Measurements from ENCODE around the gene OR7E24. TPM values are rescaled to one million over a fixed set of nuclear protein-coding genes. Genes with fewer than 3 reads are reported as not detected.
A peak's percentile ranks its signal among the peaks of the same experiment; 100 is the strongest.
"Not testable (repeated sequence)": the region's sequence is repeated elsewhere in the genome, so short reads cannot be mapped to it uniquely, and the experiment has no call there.

Gene OR7E24
- total RNA-seq, result not detected
- polyA plus RNA-seq, result not detected

DNA sequence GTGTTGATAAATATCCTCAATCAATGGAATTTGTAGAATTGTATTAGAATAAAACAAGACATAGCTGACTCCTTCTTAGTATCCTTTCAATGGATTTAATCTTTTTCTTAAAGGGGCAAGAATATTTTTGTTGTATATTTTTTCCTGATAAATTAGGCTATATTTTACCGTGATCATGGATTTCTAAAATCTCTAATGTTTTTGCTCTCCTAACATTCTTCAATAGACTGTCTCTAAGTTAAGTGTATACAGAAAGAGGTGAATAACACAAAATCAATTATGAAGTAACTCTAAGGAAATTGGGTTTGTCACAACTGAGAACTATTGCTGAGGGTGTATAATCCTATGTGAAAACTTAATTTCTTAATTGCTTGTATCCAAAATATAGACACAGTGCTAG is at the start of gene OR7E24:
TSS of gene OR7E24 (plus strand) at position 301 of the 400 bp plus-strand sequence. CDS start 114 bp downstream, outside the sequence.
- Histone ChIP-seq H3K27ac (ENCODE audit: low read depth, low read length) (no peak within 1 kb of the TSS), H3K36me3 (ENCODE audit: insufficient read depth, low read length) (no peaks in the 10 kb centered on the region), H3K4me3 (ENCODE audit: low read length) (no peak within 1 kb of the TSS), H3K27me3 (ENCODE audit: insufficient read depth, low read length, poor library complexity, severe bottlenecking) (no peaks in the 10 kb centered on the region), H3K9me3 (ENCODE audit: low read length) (no peaks in the 10 kb centered on the region), H3K4me1 (ENCODE audit: insufficient read depth, low read length) (no peaks in the 10 kb centered on the region)
- peaks cover 9 to 19% of the 10 kb centered on the region in 2 donors for H3K27me3 Mint-ChIP-seq
- ChIA-PET CTCF (no interaction called here), POLR2A (no interaction called here)
- H3K27ac Mint-ChIP-seq, result no peak within 1 kb of the TSS
- H3K9me3 Mint-ChIP-seq, result peaks cover 0 to 4% (median 2%) of the 10 kb centered on the region in 5 donors
- DNase-seq, result no peak
- peaks cover 0 to 1% (median under 1%) of the 10 kb centered on the region in 3 donors for H3K36me3 Mint-ChIP-seq
- no peaks in the 10 kb centered on the region for H3K4me1 Mint-ChIP-seq
- H3K4me3 Mint-ChIP-seq, result no peak within 1 kb of the TSS

DNA sequence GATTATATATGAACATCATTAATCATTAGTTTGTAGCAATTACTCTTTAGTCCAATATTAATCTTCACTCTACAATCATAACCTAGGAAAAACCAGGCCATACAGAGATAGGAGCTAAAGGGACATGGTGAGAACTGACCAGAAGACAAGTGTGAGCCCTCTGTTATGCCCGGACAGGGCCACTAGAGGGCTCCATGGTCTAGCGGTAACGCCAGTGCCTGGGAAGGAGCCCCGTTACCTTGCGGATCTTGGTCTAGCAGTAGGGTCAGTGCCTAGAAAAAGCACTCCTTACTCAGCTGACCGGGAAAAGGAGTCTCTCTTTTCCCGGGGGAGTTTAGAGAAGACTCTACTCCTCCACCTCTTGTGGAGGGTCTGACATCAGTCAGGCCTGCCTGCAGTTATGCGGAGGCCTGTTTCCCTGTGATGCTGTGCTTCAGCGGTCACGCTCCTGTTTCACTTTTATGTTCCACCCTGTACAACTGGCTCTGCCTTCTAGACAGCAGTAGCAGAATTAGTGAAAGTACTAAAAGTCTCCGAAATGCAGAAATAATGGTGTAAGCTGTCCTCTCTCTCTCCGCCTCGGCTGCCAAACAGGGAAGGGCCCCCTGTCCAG is 45.1 kb upstream of the OR7E24 start:
- peak; percentile 37 to 74 (median 43) for DNase-seq
- no peaks in the 10 kb centered on the region for H3K4me1 ChIP-seq (ENCODE audit: insufficient read depth, low read length)
- peak overlapping the region in 2 of 8 donors; percentile 47 to 84 for H3K27ac Mint-ChIP-seq
- H3K9me3 ChIP-seq (ENCODE audit: low read length), result no peaks in the 10 kb centered on the region
- ChIA-PET CTCF (interaction anchor here (0.9 to 2.2 kb wide), 4 partner anchors 11 to 592 kb away, joined by 3 to 11 read pairs (median 4); no protein-coding TSS in a partner anchor), POLR2A (no interaction called here)
- H3K4me3 Mint-ChIP-seq, result peak overlapping the region; percentile 5 to 70 (median 56)
- H3K36me3 Mint-ChIP-seq, result no peaks in the 10 kb centered on the region
- no peaks in the 10 kb centered on the region for H3K36me3 ChIP-seq (ENCODE audit: insufficient read depth, low read length)
- H3K27ac ChIP-seq (ENCODE audit: low read depth, low read length), result no peak overlapping the region
- no peak overlapping the region for H3K4me3 ChIP-seq (ENCODE audit: low read length)
- H3K27me3 Mint-ChIP-seq, result peaks cover 10 to 26% of the 10 kb centered on the region in 2 donors
- no peaks in the 10 kb centered on the region for H3K9me3 Mint-ChIP-seq
- H3K27me3 ChIP-seq (ENCODE audit: insufficient read depth, low read length, poor library complexity, severe bottlenecking), result no peaks in the 10 kb centered on the region
- peaks cover 0 to 8% (median 6%) of the 10 kb centered on the region in 3 donors for H3K4me1 Mint-ChIP-seq

DNA sequence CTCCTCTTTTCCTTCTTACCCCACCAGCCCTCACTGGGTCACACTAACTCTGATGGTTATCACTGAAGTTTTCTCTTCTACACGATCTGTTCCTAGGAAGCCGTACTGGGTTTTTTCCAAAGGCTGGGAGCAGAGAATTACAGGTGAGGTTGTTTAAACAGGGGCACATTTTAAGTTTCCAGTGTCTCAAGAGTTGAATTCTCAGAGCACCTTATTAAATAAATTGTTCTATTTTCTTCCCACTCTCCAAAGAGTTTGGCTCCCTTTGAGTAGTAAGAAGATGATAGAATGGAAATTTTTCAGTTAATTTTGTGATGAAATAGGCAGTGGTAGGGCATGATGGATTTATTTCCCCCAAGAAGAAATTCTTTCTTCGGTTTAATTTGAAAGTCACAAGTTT is 31.2 kb upstream of the OR7E24 start, which contains the start of gene OR7D4:
TSS of gene OR7D4 (minus strand) at position 101 of the 400 bp plus-strand sequence. CDS start 4,752 bp downstream, outside the sequence.
- Mint-ChIP-seq H3K4me3 (no peak within 1 kb of the TSS), H3K27ac (no peak within 1 kb of the TSS), H3K36me3 (peaks cover 0 to 4% (median 0%) of the 10 kb centered on the region in 3 donors), H3K4me1 (no peaks in the 10 kb centered on the region), H3K27me3 (peaks cover 5 to 34% of the 10 kb centered on the region in 2 donors), H3K9me3 (peaks cover 0 to 5% (median 0%) of the 10 kb centered on the region in 5 donors)
- Histone ChIP-seq H3K4me3 (ENCODE audit: low read length) (no peak within 1 kb of the TSS), H3K4me1 (ENCODE audit: insufficient read depth, low read length) (no peaks in the 10 kb centered on the region), H3K36me3 (ENCODE audit: insufficient read depth, low read length) (no peaks in the 10 kb centered on the region), H3K27me3 (ENCODE audit: insufficient read depth, low read length, poor library complexity, severe bottlenecking) (no peaks in the 10 kb centered on the region), H3K9me3 (ENCODE audit: low read length) (no peaks in the 10 kb centered on the region), H3K27ac (ENCODE audit: low read depth, low read length) (no peak within 1 kb of the TSS)
- ChIA-PET POLR2A (no interaction called here), CTCF (no interaction called here)
- DNase-seq, result no peak

DNA sequence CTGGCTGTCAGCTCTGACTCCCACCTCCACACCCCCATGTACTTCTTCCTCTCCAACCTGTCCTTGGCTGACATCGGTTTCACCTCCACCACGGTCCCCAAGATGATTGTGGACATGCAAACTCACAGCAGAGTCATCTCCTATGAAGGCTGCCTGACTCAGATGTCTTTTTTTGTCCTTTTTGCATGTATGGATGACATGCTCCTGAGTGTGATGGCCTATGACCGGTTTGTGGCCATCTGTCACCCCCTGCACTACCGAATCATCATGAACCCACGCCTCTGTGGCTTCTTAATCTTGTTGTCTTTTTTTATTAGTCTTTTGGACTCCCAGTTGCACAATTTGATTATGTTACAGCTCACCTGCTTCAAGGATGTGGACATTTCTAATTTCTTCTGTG is 506 bp downstream of the OR7E24 start:
- Mint-ChIP-seq H3K27ac (no peak overlapping the region), H3K4me3 (no peak overlapping the region), H3K27me3 (peaks cover 9 to 19% of the 10 kb centered on the region in 2 donors), H3K9me3 (peaks cover 0 to 4% (median 2%) of the 10 kb centered on the region in 5 donors), H3K36me3 (peaks cover 0 to 1% (median 0%) of the 10 kb centered on the region in 3 donors), H3K4me1 (no peaks in the 10 kb centered on the region)
- Histone ChIP-seq H3K27ac (ENCODE audit: low read depth, low read length) (no peak overlapping the region), H3K4me3 (ENCODE audit: low read length) (no peak overlapping the region), H3K36me3 (ENCODE audit: insufficient read depth, low read length) (no peaks in the 10 kb centered on the region), H3K4me1 (ENCODE audit: insufficient read depth, low read length) (no peaks in the 10 kb centered on the region), H3K27me3 (ENCODE audit: insufficient read depth, low read length, poor library complexity, severe bottlenecking) (no peaks in the 10 kb centered on the region), H3K9me3 (ENCODE audit: low read length) (no peaks in the 10 kb centered on the region)
- no peak for DNase-seq
- CTCF ChIA-PET, result no interaction called here
- POLR2A ChIA-PET, result no interaction called here

DNA sequence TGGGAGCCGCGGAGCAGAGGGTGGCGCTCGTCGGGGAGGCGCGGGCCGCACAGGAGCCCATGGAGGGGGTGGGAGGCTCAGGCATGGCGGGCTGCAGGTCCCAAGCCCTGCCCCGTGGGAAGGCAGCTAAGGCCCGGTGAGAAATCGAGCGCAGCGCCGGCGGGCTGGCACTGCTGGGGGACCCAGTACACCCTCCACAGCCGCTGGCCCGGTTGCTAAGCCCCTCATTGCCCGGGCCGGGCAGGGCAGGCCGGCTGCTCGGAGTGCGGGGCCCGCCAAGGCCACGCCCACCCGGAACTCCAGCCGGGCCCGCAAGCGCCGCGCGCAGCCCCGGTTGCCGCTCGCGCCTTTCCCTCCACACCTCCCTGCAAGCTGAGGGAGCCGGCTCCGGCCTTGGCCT is 32.8 kb downstream of the OR7E24 start:
- peak in 4 of 5 donors; percentile 7 to 49 (median 24) for DNase-seq
- not testable (repeated sequence) for H3K4me3 ChIP-seq (ENCODE audit: low read length)

DNA sequence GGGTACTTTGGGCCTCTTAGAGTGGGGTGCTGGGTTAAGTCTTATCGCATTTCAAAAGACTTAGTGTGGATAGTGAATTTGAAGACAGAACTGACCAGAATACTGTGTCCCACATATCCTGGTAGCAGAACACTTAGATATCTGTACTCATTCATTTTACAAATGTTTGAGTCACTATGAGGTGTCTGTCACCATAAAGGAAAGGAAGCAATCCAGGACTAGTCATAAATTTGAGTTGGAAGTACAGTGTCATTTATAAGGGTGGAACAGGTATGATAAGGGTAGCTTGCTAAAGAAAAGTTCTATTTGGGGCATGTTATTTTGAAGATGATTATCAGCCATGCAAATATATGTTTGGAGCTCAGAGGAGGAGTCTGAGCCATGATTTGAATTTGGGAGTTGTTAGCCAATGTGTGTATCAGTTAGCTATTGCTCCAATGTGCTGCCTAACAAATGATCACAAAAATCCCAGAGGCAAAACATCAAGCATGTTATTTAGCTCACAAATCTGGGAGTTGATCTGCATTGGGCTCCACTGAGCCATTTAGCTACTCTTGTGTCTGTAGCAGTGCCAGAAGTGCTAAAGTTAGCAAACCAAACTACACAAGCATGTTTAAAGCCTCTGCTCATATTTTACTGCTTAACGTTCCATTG is 38.6 kb downstream of the OR7E24 start:
- Histone ChIP-seq H3K27me3 (ENCODE audit: insufficient read depth, low read length, poor library complexity, severe bottlenecking) (no peaks in the 10 kb centered on the region), H3K4me1 (ENCODE audit: insufficient read depth, low read length) (no peaks in the 10 kb centered on the region), H3K36me3 (ENCODE audit: insufficient read depth, low read length) (no peaks in the 10 kb centered on the region), H3K9me3 (ENCODE audit: low read length) (peaks cover 38% of the 10 kb centered on the region), H3K27ac (ENCODE audit: low read depth, low read length) (no peak overlapping the region), H3K4me3 (ENCODE audit: low read length) (no peak overlapping the region)
- CTCF ChIA-PET, result no interaction called here
- POLR2A ChIA-PET, result no interaction called here
- DNase-seq, result no peak
- peaks cover 38 to 73% (median 70%) of the 10 kb centered on the region in 5 donors for H3K9me3 Mint-ChIP-seq
- no peaks in the 10 kb centered on the region for H3K27me3 Mint-ChIP-seq
- H3K4me1 Mint-ChIP-seq, result peaks cover 0 to 7% (median 1%) of the 10 kb centered on the region in 3 donors
- peaks cover 20 to 71% (median 46%) of the 10 kb centered on the region in 3 donors for H3K36me3 Mint-ChIP-seq
- no peak overlapping the region for H3K4me3 Mint-ChIP-seq
- H3K27ac Mint-ChIP-seq, result no peak overlapping the region

More for the DNA sequence above, 32.8 kb downstream of the OR7E24 start:
- H3K36me3 ChIP-seq (ENCODE audit: insufficient read depth, low read length); H3K27ac Mint-ChIP-seq; H3K27ac ChIP-seq (ENCODE audit: low read depth, low read length); H3K4me1 Mint-ChIP-seq; H3K27me3 ChIP-seq (ENCODE audit: insufficient read depth, low read length, poor library complexity, severe bottlenecking); H3K27me3 Mint-ChIP-seq; CTCF ChIA-PET; H3K4me1 ChIP-seq (ENCODE audit: insufficient read depth, low read length); H3K9me3 ChIP-seq (ENCODE audit: low read length): not testable (repeated sequence)
- POLR2A ChIA-PET, result interaction anchor here (0.8 kb wide), 1 partner anchor 495 kb away, joined by 3 read pairs; no protein-coding TSS in a partner anchor
- Mint-ChIP-seq H3K9me3 (peaks cover 11 to 52% (median 47%) of the 10 kb centered on the region in 5 donors), H3K4me3 (peak overlapping the region in 6 of 7 donors; percentile 33 to 76 (median 68)), H3K36me3 (peaks cover 4 to 25% (median 6%) of the 10 kb centered on the region in 3 donors)

DNA sequence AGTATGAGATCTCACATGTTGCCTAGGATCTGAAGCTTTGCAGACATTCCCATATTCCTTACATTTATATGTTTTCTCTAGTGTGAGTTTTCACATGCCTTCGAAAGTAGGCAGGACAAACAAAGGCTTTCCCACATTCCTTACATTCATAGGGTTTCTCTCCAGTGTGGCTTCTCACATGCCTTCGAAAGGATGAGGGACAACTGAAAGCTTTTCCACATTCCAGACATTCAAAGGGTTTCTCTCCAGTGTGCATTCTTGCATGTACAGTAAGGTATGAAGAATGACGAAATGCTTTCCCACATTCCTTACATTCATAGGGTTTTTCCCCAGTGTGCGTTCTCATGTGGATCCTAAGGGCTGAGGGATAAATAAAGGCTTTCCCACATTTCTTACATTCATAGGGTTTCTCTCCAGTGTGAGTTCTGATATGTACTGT is 44.7 kb downstream of the OR7E24 start:
- peaks cover 52 to 90% (median 84%) of the 10 kb centered on the region in 3 donors for H3K36me3 Mint-ChIP-seq
- H3K27ac Mint-ChIP-seq, result no peak overlapping the region
- H3K27me3 Mint-ChIP-seq, result no peaks in the 10 kb centered on the region
- no peak overlapping the region for H3K4me3 Mint-ChIP-seq
- Histone ChIP-seq H3K27me3 (ENCODE audit: insufficient read depth, low read length, poor library complexity, severe bottlenecking) (no peaks in the 10 kb centered on the region), H3K4me1 (ENCODE audit: insufficient read depth, low read length) (no peaks in the 10 kb centered on the region), H3K36me3 (ENCODE audit: insufficient read depth, low read length) (peaks cover 33% of the 10 kb centered on the region), H3K4me3 (ENCODE audit: low read length) (peak overlapping the region; percentile 6), H3K9me3 (ENCODE audit: low read length) (peaks cover 56% of the 10 kb centered on the region), H3K27ac (ENCODE audit: low read depth, low read length) (no peak overlapping the region)
- DNase-seq, result no peak
- ChIA-PET POLR2A (no interaction called here), CTCF (no interaction called here)
- peaks cover 2 to 5% (median 3%) of the 10 kb centered on the region in 3 donors for H3K4me1 Mint-ChIP-seq
- peaks cover 44 to 93% (median 89%) of the 10 kb centered on the region in 5 donors for H3K9me3 Mint-ChIP-seq

DNA sequence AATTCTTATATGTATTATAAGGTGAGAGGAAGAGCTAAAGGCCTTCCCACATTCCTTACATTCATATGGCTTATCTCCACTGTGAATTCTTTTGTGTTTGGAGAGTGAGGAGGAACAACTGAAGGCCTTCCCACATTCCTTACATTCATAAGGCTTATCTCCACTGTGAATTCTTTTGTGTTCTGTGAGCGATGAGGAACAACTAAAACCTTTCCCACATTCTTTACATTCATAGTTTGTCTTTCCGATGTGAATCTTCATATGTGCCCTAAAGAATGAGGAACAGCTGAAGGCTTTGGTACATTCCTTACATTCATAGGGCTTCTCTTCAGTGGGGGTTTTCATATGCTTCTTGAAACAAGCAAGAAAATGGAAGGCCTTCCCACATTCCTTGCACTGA is 45.6 kb downstream of the OR7E24 start:
- ChIA-PET CTCF (no interaction called here), POLR2A (no interaction called here)
- DNase-seq, result no peak
- no peak overlapping the region for H3K27ac Mint-ChIP-seq
- Histone ChIP-seq H3K9me3 (ENCODE audit: low read length) (peaks cover 62% of the 10 kb centered on the region), H3K27ac (ENCODE audit: low read depth, low read length) (no peak overlapping the region), H3K4me3 (ENCODE audit: low read length) (peak overlapping the region; percentile 11), H3K4me1 (ENCODE audit: insufficient read depth, low read length) (no peaks in the 10 kb centered on the region), H3K36me3 (ENCODE audit: insufficient read depth, low read length) (peaks cover 42% of the 10 kb centered on the region), H3K27me3 (ENCODE audit: insufficient read depth, low read length, poor library complexity, severe bottlenecking) (no peaks in the 10 kb centered on the region)
- no peaks in the 10 kb centered on the region for H3K27me3 Mint-ChIP-seq
- H3K4me1 Mint-ChIP-seq, result peaks cover 3 to 5% (median 4%) of the 10 kb centered on the region in 3 donors
- peaks cover 44 to 94% (median 90%) of the 10 kb centered on the region in 5 donors for H3K9me3 Mint-ChIP-seq
- no peak overlapping the region for H3K4me3 Mint-ChIP-seq
- peaks cover 60 to 90% (median 87%) of the 10 kb centered on the region in 3 donors for H3K36me3 Mint-ChIP-seq

Measured in CD8-positive, alpha-beta memory T cell (primary cell).